SK-N-SH treated with all-trans-retinoic acid at 6 μM for 48 hours (cell line): Measurements from ENCODE around the gene OR10Z1.

Experiments
- ARNTL ChIP-seq: fragments of 450-650 bp; formaldehyde crosslinking; IDR thresholded peaks from 2 replicates; pipeline ENCODE4 v1.5.0; 2020; ENCODE audit warnings: low read depth, mild to moderate bottlenecking, moderate library complexity, borderline replicate concordance
- BACH2 ChIP-seq: fragments of 250-450 bp; sonication (Bioruptor Pico); IDR thresholded peaks from 2 replicates; pipeline ENCODE4 v1.9.0; 2021; ENCODE audit warnings: mild to moderate bottlenecking, borderline replicate concordance
- RARB ChIP-seq: fragments of 250-450 bp; sonication (Bioruptor Pico); IDR thresholded peaks from 2 replicates; pipeline ENCODE4 v1.8.0; 2021; ENCODE audit warnings: mild to moderate bottlenecking, moderate library complexity
- TCF4 ChIP-seq: fragments of 250-450 bp; sonication (Bioruptor Pico); IDR thresholded peaks from 2 replicates; pipeline ENCODE4 v1.8.0; 2021; ENCODE audit warnings: mild to moderate bottlenecking, moderate library complexity, borderline replicate concordance
- TOX ChIP-seq: fragments of 250-450 bp; sonication (Bioruptor Pico); IDR thresholded peaks from 2 replicates; pipeline ENCODE4 v1.8.0; 2021; ENCODE audit warnings: mild to moderate bottlenecking, moderate library complexity, borderline replicate concordance
- ZFP3 ChIP-seq: fragments of 250-450 bp; sonication (Bioruptor Pico); IDR thresholded peaks from 2 replicates; pipeline ENCODE4 v1.5.0; 2020; ENCODE audit warnings: mild to moderate bottlenecking, moderate library complexity
- ZNF70 ChIP-seq: fragments of 450-650 bp; formaldehyde crosslinking; IDR thresholded peaks from 2 replicates; pipeline ENCODE4 v1.5.0; 2020; ENCODE audit warnings: mild to moderate bottlenecking, moderate library complexity
- ZNF8 ChIP-seq: fragments of 450-650 bp; formaldehyde crosslinking; IDR thresholded peaks from 2 replicates; pipeline ENCODE4 v1.5.0; 2020; ENCODE audit warnings: mild to moderate bottlenecking, moderate library complexity
- TF ChIP-seq, protein P1 (sequence below): fragments of 250-450 bp; sonication (Bioruptor Pico); IDR thresholded peaks from 2 replicates; pipeline ENCODE4 v1.8.0; 2021; ENCODE audit warnings: low read depth, mild to moderate bottlenecking, moderate library complexity, borderline replicate concordance
- TF ChIP-seq, protein P2 (sequence below): fragments of 250-450 bp; sonication (Bioruptor Pico); IDR thresholded peaks from 2 replicates; pipeline ENCODE4 v1.8.0; 2020; ENCODE audit warnings: mild to moderate bottlenecking, moderate library complexity, borderline replicate concordance

DNA sequence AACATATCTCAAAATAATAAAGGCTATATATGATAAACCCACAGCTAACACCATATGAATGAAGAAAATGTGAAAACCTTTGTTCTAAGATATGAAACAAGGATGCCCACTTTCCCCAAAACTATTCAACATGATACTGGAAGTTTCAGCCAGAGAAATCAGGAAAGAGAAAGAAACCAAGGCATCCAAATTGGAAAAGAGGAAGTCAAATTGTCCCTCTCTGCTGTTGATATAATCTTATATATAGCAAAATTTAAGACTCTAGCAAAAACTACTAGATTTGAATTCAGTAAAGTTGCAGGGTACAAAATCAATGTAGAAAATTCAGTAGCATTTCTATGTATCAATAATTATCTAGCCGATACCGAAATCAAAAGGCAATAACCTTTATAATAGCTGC, 4.3 kb upstream of the OR10Z1 start:
- no peak for TF ChIP-seq ZNF70
- TF ChIP-seq RARB, result no peak
- TF ChIP-seq, protein P1, sequence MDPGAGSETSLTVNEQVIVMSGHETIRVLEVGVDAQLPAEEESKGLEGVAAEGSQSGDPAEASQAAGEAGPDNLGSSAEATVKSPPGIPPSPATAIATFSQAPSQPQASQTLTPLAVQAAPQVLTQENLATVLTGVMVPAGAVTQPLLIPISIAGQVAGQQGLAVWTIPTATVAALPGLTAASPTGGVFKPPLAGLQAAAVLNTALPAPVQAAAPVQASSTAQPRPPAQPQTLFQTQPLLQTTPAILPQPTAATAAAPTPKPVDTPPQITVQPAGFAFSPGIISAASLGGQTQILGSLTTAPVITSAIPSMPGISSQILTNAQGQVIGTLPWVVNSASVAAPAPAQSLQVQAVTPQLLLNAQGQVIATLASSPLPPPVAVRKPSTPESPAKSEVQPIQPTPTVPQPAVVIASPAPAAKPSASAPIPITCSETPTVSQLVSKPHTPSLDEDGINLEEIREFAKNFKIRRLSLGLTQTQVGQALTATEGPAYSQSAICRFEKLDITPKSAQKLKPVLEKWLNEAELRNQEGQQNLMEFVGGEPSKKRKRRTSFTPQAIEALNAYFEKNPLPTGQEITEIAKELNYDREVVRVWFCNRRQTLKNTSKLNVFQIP (CRISPR knock-in tag), result no peak
- TF ChIP-seq TCF4 (CRISPR knock-in tag), result no peak
- TF ChIP-seq ZFP3 (CRISPR knock-in tag), result no peak
- TF ChIP-seq, protein P2, sequence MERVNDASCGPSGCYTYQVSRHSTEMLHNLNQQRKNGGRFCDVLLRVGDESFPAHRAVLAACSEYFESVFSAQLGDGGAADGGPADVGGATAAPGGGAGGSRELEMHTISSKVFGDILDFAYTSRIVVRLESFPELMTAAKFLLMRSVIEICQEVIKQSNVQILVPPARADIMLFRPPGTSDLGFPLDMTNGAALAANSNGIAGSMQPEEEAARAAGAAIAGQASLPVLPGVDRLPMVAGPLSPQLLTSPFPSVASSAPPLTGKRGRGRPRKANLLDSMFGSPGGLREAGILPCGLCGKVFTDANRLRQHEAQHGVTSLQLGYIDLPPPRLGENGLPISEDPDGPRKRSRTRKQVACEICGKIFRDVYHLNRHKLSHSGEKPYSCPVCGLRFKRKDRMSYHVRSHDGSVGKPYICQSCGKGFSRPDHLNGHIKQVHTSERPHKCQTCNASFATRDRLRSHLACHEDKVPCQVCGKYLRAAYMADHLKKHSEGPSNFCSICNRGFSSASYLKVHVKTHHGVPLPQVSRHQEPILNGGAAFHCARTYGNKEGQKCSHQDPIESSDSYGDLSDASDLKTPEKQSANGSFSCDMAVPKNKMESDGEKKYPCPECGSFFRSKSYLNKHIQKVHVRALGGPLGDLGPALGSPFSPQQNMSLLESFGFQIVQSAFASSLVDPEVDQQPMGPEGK (CRISPR knock-in tag), result no peak
- TF ChIP-seq TOX (CRISPR knock-in tag), result no peak
- no peak for TF ChIP-seq ZNF8 (CRISPR knock-in tag)
- TF ChIP-seq ARNTL (CRISPR knock-in tag), result no peak
- TF ChIP-seq BACH2 (CRISPR knock-in tag), result no peak
